Osteocyte (in vitro differentiated cells): Measurements from ENCODE around the gene RAD50. TPM values are rescaled to one million over a fixed set of nuclear protein-coding genes. Genes with fewer than 3 reads are reported as not detected.

Experiments
- DNase-seq: peaks from one replicate; pipeline ENCODE4 v3.0.0; 2021; ENCODE audit warnings: mixed read lengths; ENCODE audit not compliant: unreplicated experiment; ENCODE audit errors: extremely low spot score
- H3K27ac Mint-ChIP-seq: one replicate; pipeline ENCODE4 v1.8.0; 2021; ENCODE audit warnings: mild to moderate bottlenecking, mixed read lengths; ENCODE audit not compliant: unreplicated experiment
- H3K27me3 Mint-ChIP-seq: one replicate; pipeline ENCODE4 v1.8.0; 2021; ENCODE audit warnings: mixed read lengths; ENCODE audit not compliant: unreplicated experiment
- H3K36me3 Mint-ChIP-seq: one replicate; pipeline ENCODE4 v1.8.0; 2021; ENCODE audit warnings: mixed read lengths; ENCODE audit not compliant: unreplicated experiment
- H3K4me1 Mint-ChIP-seq: one replicate; pipeline ENCODE4 v1.8.0; 2021; ENCODE audit warnings: mixed read lengths; ENCODE audit not compliant: unreplicated experiment
- H3K4me3 Mint-ChIP-seq: one replicate; pipeline ENCODE4 v1.8.0; 2021; ENCODE audit warnings: mild to moderate bottlenecking, moderate library complexity, mixed read lengths; ENCODE audit not compliant: unreplicated experiment
- H3K9me3 Mint-ChIP-seq: one replicate; pipeline ENCODE4 v1.8.0; 2021; ENCODE audit warnings: mixed read lengths; ENCODE audit not compliant: unreplicated experiment
- CTCF ChIP-seq: fragments of 200-600 bp; sonication (generic); IDR thresholded peaks from 2 replicates; pipeline ENCODE4 v1.5.0; 2021; ENCODE audit warnings: antibody characterized with exemption, mild to moderate bottlenecking, moderate library complexity
- total RNA-seq: library from RNA; stranded (reverse); gene quantifications from 2 replicates; pipeline ENCODE4 v1.2.1, GENCODE V29; 2021

RAD50 gene
- total RNA-seq, 1 donor from 2014 or later = 27.5 TPM

- Mint-ChIP-seq H3K27ac (no peak overlapping the region), H3K4me1 (no peaks in the 10 kb centered on the region), H3K36me3 (peaks cover 30% of the 10 kb centered on the region), H3K27me3 (no peaks in the 10 kb centered on the region), H3K9me3 (no peaks in the 10 kb centered on the region), H3K4me3 (no peak overlapping the region)
- no peak for TF ChIP-seq CTCF
- no peak for DNase-seq
Measured at GRCh38 chr5:132595624-132596023, 38.8 kb downstream of the RAD50 start.

GRCh38 chr5:132601071-132601728, 44.4 kb downstream of the RAD50 start:
- DNase-seq = no peak
- no peak overlapping the region for H3K4me3 Mint-ChIP-seq
- TF ChIP-seq CTCF = no peak
- H3K27me3 Mint-ChIP-seq = no peaks in the 10 kb centered on the region
- H3K9me3 Mint-ChIP-seq = no peaks in the 10 kb centered on the region
- no peak overlapping the region for H3K27ac Mint-ChIP-seq
- H3K4me1 Mint-ChIP-seq = no peaks in the 10 kb centered on the region
- H3K36me3 Mint-ChIP-seq = peaks cover 38% of the 10 kb centered on the region

GRCh38 chr5:132607095-132607494, 50.3 kb downstream of the RAD50 start:
- H3K27me3 Mint-ChIP-seq = no peaks in the 10 kb centered on the region
- H3K4me1 Mint-ChIP-seq = no peaks in the 10 kb centered on the region
- DNase-seq = no peak
- H3K4me3 Mint-ChIP-seq = no peak overlapping the region
- H3K27ac Mint-ChIP-seq = no peak overlapping the region
- peaks cover 5% of the 10 kb centered on the region for H3K9me3 Mint-ChIP-seq
- H3K36me3 Mint-ChIP-seq = peaks cover 42% of the 10 kb centered on the region
- no peak for TF ChIP-seq CTCF

GRCh38 chr5:132608107-132608506, 51.3 kb downstream of the RAD50 start:
- peaks cover 6% of the 10 kb centered on the region for H3K9me3 Mint-ChIP-seq
- no peaks in the 10 kb centered on the region for H3K4me1 Mint-ChIP-seq
- DNase-seq = no peak
- no peaks in the 10 kb centered on the region for H3K27me3 Mint-ChIP-seq
- H3K36me3 Mint-ChIP-seq = peaks cover 40% of the 10 kb centered on the region
- no peak overlapping the region for H3K27ac Mint-ChIP-seq
- no peak for TF ChIP-seq CTCF
- no peak overlapping the region for H3K4me3 Mint-ChIP-seq

- DNase-seq = no peak
- Mint-ChIP-seq H3K4me3 (no peak overlapping the region), H3K4me1 (no peaks in the 10 kb centered on the region), H3K36me3 (peaks cover 30% of the 10 kb centered on the region), H3K27ac (no peak overlapping the region), H3K27me3 (no peaks in the 10 kb centered on the region), H3K9me3 (peaks cover 6% of the 10 kb centered on the region)
- no peak for TF ChIP-seq CTCF
Measured at GRCh38 chr5:132611965-132612364, 55.2 kb downstream of the RAD50 start.
